ENCODE measurements around the gene DLX2. TPM values are rescaled to one million over a fixed set of nuclear protein-coding genes. Genes with fewer than 3 reads are reported as not detected.

Gene DLX2
- total RNA-seq, 3 donors from 2014 or later = 0.35 TPM; not detected in 2

- Histone ChIP-seq H3K4me3 (no peak overlapping the region), H3K9me3 (no peaks in the 10 kb centered on the region), H3K36me3 (ENCODE audit: low read depth) (no peaks in the 10 kb centered on the region), H3K4me1 (ENCODE audit: low read depth) (no peaks in the 10 kb centered on the region)
- DNase-seq (no peak), ATAC-seq (no peak)
- intact Hi-C loops (cut with DNase I, micrococcal nuclease) = no loop called here
- no peak for TF ChIP-seq CTCF (IDR thresholded peaks at IDR 0.05)
These were observed 10.9 kb upstream of the DLX2 start for GRCh38 chr2:172113617-172114016.

DNA sequence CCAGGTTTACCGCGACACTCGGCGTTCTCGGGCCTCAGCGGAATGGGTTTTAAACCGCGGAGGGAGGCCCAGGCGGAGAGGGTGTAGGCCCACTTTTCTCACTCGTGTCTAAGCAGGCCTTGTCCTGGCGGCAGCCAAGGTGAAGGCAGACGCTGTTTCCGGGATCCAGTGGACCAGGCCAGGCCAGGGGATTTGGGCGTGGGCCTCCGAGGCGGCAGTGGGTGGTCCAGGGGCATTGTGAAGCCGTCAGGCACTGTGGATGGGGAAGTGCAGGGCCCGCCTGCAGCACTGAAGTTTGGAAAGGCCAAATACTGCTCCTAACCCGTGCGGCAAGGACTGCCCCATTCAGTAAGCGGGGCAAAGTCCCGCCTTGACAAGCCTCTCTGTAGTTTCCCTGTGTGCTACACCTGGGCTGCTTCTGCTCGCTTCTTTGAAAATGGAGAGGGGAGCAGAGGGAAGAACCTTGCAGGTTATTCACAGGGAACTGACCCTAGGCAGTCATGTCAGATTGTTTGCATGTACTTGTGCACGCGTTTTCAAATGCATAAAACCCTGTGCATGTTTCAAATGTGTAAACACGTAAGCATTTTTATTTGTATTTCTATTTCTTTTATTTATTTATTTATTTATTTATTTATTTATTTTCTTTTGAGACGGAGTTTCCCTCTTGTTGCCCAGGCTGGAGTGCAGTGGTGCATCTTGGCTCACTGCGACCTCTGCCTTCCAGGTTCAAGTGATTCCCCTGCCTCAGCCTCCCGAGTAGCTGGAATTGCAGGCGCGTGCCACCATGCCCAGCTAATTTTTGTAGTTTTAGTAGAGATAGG, 7.5 kb upstream of the DLX2 start:
- no peak for DNase-seq
- TF ChIP-seq CTCF (IDR thresholded peaks at IDR 0.05) = no peak
- Histone ChIP-seq H3K4me3 (no peak overlapping the region), H3K9me3 (no peaks in the 10 kb centered on the region), H3K36me3 (ENCODE audit: low read depth) (no peaks in the 10 kb centered on the region), H3K4me1 (ENCODE audit: low read depth) (peaks cover 10% of the 10 kb centered on the region)
- no peak for ATAC-seq
- intact Hi-C loops (cut with DNase I, micrococcal nuclease) = no loop called here

DNA sequence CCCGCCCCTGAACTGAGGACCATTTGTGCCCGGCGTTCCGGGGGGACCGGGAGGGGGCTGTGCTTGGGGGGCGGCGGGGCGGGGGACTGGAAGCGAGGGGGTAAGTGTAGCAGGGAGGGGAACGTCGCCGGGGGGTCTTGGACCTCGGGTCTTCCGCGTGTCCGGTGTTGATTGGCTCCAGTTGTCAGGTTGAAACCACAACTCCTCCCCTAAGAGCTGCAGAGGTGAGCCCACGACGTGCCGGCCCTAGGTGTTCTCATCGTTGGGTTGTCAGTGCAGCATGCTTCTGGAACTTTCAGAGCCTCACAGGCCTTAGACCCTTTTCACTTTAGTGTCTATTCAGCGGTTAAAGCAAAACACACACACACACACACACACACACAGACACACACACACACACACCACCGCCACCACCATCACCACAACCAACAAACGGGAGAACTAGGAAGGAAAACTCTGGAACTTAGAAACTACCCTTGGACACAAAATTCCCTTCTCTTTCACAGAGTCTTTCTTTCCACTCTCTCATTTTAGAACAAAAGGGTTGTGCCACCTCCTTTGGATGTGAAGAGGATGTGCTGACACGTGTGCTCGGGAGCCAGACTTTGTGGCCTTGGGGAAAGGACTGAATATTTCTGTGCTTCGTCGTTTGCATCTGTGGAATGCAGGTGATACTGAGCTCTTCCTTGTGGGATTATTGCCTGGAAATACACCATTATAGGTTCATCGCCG, 6.7 kb upstream of the DLX2 start:
- DNase-seq (no peak), ATAC-seq (no peak)
- Histone ChIP-seq H3K9me3 (no peaks in the 10 kb centered on the region), H3K4me3 (no peak overlapping the region), H3K4me1 (ENCODE audit: low read depth) (peaks cover 10% of the 10 kb centered on the region), H3K36me3 (ENCODE audit: low read depth) (no peaks in the 10 kb centered on the region)
- TF ChIP-seq CTCF (IDR thresholded peaks at IDR 0.05) = no peak
- intact Hi-C loops (cut with DNase I, micrococcal nuclease) = no loop called here

GRCh38 chr2:172108587-172108930, 5.9 kb upstream of the DLX2 start:
- TF ChIP-seq CTCF (IDR thresholded peaks at IDR 0.05) = no peak
- no peaks in the 10 kb centered on the region for H3K36me3 ChIP-seq (ENCODE audit: low read depth)
- intact Hi-C loops (cut with DNase I, micrococcal nuclease) = no loop called here
- H3K4me1 ChIP-seq (ENCODE audit: low read depth) = peaks cover 10% of the 10 kb centered on the region
- ATAC-seq (no peak), DNase-seq (no peak)
- H3K9me3 ChIP-seq = no peaks in the 10 kb centered on the region
- no peak overlapping the region for H3K4me3 ChIP-seq

DNA sequence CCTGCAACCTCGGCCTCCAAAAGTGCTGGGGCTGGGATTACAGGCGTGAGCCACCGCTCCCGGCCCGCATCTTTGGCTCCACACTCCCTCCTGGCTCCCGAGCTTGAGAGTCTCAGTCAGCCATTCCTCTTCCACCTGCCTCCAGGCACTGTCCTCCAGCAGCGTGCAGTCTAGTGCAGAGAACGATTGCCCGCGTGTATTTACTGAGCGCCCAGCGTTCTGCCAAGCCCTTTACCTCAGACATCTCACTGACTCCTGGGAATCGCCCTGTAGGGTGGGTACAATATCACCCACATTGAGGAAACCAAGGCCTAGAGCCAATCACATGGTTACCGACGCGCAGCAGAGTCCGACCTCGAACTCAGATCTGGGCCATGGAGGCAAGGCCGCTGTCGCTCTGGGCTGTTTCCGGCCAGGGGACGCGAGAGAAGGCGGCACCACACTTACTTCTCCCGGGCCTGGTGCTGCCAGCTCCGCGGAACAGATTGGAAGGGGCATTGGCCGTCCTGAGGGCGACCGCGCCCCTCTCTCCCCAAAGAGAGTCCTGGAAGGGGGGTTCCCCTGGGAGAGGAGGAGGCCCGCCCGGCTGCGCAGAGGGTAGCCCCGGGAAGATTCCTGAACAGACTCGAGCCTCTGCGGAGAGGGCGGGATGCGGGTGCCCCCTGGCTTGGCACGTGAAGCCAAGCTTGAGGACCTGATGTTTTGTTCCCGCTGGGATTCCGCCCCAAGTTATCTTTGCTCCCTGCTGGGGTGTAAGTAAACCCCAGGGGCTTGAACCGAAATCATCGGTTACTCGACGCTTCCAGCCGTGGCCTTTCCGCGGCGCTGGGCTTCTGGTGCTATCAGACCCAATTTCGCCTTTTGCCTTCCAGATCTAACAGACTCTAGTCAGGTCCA, 5.2 kb upstream of the DLX2 start:
- Histone ChIP-seq H3K9me3 (no peaks in the 10 kb centered on the region), H3K36me3 (ENCODE audit: low read depth) (no peaks in the 10 kb centered on the region), H3K4me3 (no peak overlapping the region), H3K4me1 (ENCODE audit: low read depth) (peaks cover 15% of the 10 kb centered on the region)
- no peak for ATAC-seq
- intact Hi-C loops (cut with DNase I, micrococcal nuclease) = no loop called here
- TF ChIP-seq CTCF (IDR thresholded peaks at IDR 0.05) = no peak
- DNase-seq = no peak

All from mucosa of descending colon (tissue), 3 donors.